Measurements from ENCODE around the gene MRTFB. TPM values are rescaled to one million over a fixed set of nuclear protein-coding genes. Genes with fewer than 3 reads are reported as not detected.
A peak's percentile ranks its signal among the peaks of the same experiment; 100 is the strongest.

Gene MRTFB
- total RNA-seq, 1 experiment from 2014 or later = 12.1 TPM

DNA sequence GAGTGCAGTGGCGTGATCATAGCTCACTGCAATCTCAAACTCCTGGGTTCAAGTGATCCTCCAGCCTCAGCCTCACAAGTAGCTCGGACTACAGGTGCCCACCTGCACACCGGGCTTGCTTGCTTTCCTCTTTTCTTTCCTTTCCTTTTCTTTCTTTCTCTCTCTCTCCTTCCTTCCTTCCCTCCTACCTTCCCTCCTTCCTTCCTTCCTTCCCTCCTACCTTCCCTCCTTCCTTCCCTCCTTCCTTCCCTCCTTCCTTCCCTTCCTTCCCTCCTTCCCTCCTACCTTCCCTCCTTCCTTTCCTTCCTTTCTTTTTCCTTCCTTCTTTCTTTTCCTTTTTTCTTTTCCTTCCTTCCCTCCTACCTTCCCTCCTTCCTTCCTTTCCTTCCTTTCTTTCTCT is 225.5 kb downstream of the MRTFB start:
- DNase-seq (ENCODE audit: low read depth in 1 of 2, low spot score in 2 of 2) = no peak
- Histone ChIP-seq H3K4me3 (no peak overlapping the region), H3K9me3 (replicated peaks) (no peaks in the 10 kb centered on the region), H3K27ac (no peak overlapping the region), H3K27me3 (replicated peaks) (no peaks in the 10 kb centered on the region), H3K36me3 (no peaks in the 10 kb centered on the region), H3K4me1 (replicated peaks) (peaks cover 10% of the 10 kb centered on the region)

DNA sequence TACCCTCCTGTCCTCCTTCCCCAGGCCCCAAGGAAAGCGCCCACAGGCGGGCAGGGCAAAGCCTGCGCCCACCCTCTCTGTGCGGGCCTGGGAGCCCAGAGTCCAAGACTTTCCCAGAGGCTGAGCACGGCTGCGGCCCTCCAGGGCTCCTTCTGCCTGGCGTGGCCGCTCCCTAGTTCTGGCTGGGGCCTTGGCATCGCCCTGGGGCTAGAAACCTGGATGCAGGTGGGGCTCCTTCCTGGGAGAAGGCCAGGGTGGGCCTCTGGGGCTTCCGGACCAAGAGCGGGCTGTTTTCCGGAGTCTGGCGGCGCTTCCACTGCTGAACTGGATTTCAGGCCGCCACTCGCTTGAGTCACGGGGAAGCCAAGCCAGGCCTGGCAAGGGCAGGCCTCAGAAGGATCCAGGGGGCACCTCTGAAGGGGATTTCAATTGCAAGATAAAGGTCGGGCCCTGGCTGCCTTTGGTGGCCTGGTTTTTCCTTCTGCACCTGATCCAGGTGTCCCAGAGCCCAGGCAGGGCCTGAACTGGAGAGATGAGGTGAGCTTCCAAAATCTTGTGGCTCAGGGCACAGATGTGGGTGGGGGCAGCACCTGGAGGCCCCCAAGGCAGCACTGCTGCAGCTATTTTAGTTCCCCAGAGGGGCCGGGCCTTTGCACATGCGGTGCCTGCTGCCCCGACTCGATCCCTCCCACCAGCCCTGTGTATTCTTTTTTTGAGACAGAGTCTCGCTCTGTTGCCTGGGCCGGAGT is 227.4 kb downstream of the MRTFB start:
- H3K36me3 ChIP-seq = peaks cover 11% of the 10 kb centered on the region
- H3K27me3 ChIP-seq (replicated peaks) = no peaks in the 10 kb centered on the region
- no peaks in the 10 kb centered on the region for H3K9me3 ChIP-seq (replicated peaks)
- H3K4me1 ChIP-seq (replicated peaks) = peaks cover 10% of the 10 kb centered on the region
- no peak for DNase-seq (ENCODE audit: low read depth in 1 of 2, low spot score in 2 of 2)
- no peak overlapping the region for H3K4me3 ChIP-seq
- no peak overlapping the region for H3K27ac ChIP-seq

DNA sequence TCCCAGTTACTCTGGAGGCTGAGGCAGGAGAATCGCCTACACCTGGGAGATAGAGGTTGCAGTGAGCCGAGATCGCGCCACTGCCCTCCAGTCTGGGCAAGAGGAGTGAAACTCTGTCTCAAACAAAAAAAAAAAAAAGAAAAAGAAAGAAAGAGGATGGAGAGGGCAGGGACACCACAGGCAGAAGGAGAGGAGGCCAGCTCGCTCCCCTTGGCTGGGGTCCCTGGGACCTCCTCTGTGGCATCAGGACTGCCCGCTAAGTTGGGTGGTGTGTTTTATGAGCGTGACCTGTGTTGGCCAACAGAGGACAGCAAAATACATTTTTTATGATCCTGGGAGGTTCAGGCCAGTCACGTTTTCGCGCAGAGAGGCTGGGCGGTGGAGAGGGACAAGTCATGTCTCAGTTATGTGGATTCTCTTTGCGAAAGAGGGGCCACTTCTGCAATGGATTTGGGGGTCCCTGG is 229.6 kb downstream of the MRTFB start:
- H3K27ac ChIP-seq = no peak overlapping the region

DNA sequence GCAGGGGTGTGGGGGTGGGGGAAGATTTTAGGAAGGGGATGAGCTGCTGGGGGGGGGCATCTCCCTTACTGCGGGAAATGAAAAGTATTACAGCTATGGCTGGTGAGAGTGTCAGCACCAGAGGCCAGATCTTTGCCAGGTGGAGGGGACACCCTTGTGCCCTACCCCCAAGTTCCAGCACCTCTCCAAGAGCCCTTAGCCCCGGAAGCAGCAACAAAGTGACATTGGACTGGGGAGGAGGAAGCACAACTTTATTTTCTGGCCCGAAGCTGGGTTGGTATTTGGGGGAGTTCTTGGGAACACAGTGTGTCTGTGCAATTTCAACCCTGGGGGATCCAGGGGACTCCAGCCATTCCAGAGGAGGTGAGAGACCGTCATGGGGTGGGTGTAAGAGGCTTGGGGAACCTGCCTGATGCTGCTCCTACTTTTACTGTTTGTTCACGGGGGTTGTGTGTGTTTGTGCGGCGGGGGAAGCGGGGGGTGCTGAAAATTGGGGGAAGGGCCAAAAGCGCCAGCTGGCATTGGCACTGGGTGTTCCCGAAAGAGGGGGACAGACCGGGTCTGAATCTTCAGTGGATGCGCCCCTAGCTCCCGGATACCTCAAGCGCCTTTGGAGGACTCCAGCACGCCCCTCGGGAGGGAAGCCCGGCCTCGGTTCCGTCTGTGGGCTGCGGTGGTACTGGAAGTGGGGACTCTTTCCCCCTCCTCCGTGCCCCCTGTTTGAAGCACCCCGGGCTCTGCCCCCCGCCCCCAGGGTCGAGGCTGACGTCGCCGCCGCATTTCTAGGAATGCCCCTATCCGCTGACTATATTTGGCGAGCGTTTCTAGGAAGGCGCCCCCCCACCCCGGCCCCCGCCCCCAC is 230.3 kb downstream of the MRTFB start:
- H3K27me3 ChIP-seq (replicated peaks) = no peaks in the 10 kb centered on the region
- H3K27ac ChIP-seq = peak overlapping the region; percentile 74
- no peaks in the 10 kb centered on the region for H3K9me3 ChIP-seq (replicated peaks)
- peak overlapping the region; percentile 45 for H3K4me3 ChIP-seq
- peaks cover 24% of the 10 kb centered on the region for H3K36me3 ChIP-seq
- peak in 1 of 2 experiments; percentile 61 for DNase-seq (ENCODE audit: low read depth in 1 of 2, low spot score in 2 of 2)
- H3K4me1 ChIP-seq (replicated peaks) = peaks cover 29% of the 10 kb centered on the region

More for the DNA sequence above, 229.6 kb downstream of the MRTFB start:
- peak; percentile 68 to 82 for DNase-seq (ENCODE audit: low read depth in 1 of 2, low spot score in 2 of 2)
- Histone ChIP-seq H3K36me3 (peaks cover 24% of the 10 kb centered on the region), H3K4me1 (replicated peaks) (peaks cover 26% of the 10 kb centered on the region), H3K27me3 (replicated peaks) (no peaks in the 10 kb centered on the region), H3K4me3 (no peak overlapping the region), H3K9me3 (replicated peaks) (no peaks in the 10 kb centered on the region)

DNA sequence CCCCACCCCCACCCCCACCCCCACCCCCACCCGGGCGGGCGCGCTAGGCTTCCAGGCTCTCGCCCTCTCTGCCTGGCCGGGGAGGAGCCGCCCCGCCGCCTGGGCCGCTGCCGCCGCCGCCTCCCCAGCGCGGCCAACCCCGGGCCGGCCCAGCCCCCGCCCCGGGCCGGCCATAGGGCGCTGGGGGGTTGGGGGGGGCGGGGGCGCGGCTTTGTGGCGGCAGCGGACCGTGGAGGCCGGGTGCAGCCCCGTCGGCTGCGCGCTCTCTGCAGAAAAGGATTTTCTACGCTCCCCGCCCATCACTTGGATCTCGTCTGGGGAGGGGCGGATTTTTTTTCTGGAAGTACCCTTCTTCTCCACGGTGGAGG is 230.9 kb downstream of the MRTFB start:
- peaks cover 34% of the 10 kb centered on the region for H3K4me1 ChIP-seq (replicated peaks)

DNA sequence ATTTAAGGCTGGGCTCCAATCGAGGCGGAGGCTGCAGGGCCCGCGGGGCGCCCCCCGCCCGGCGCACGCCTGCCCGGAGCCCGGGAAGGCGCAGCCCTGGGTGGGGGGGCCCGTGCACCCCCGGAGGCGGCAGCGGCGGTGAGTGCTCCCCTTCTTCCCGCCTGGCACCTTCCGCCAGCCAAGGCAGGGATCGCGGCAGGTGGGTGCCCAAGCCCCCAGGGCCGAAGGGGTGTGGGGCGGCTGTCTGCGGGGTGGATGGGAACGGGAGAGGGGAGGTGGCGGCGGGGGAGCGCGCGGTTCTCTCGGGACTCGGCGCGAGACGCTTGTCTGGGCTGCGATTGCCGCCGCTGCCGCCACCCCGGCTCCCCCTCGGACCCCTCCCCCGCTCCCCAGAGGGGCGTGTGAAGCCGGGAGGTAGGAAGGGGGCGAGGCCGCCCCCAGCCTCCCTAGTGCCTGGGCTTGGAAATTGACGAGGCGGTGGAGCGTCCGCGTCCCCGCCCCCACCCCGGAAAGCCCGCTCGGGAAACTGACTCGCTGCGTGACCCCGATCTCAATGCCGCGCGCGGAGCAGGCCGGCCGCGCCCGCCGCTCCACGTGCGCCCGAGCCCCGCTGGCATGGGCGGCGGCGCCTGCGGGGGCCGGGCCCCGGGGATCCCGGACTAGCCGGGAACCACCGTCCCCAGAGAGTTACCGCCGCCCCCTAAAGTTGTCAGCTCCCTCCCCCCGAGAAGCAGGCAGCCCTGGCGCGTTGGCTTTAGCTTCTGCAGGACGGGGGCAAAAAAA is 231.5 kb downstream of the MRTFB start:
- H3K36me3 ChIP-seq = peaks cover 30% of the 10 kb centered on the region
- no peaks in the 10 kb centered on the region for H3K27me3 ChIP-seq (replicated peaks)
- H3K4me3 ChIP-seq = peak overlapping the region; percentile 98
- peak overlapping the region; percentile 32 for H3K27ac ChIP-seq
- H3K9me3 ChIP-seq (replicated peaks) = no peaks in the 10 kb centered on the region
- H3K4me1 ChIP-seq (replicated peaks) = peaks cover 40% of the 10 kb centered on the region
- DNase-seq (ENCODE audit: low read depth in 1 of 2, low spot score in 2 of 2) = peak in 1 of 2 experiments; percentile 60

More for the DNA sequence above, 230.9 kb downstream of the MRTFB start:
- Histone ChIP-seq H3K4me3 (peak overlapping the region; percentile 98), H3K27ac (peak overlapping the region; percentile 32), H3K36me3 (peaks cover 24% of the 10 kb centered on the region), H3K9me3 (replicated peaks) (no peaks in the 10 kb centered on the region), H3K27me3 (replicated peaks) (no peaks in the 10 kb centered on the region)
- peak; percentile 69 to 79 for DNase-seq (ENCODE audit: low read depth in 1 of 2, low spot score in 2 of 2)

DNA sequence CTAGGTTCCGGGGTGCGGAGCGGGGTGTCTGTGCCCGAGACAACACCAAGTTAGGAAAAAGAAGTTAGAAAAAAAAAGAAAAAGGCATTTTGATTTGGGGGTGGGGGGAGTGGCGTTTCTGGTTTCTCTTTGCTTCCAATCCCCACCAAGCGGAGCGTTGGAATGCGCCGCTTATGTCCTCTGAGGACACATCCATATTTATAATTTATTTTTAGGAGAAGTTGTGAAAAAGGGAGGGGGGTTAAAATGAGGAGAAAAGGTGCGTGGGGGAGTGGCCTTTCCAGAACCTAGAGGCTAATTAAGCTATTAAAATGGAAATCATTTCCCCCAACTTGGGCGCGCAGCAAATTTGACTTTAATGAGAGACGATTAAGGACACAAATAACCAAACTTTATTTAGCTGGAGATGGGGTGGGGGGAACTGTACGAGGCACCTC is 232.1 kb downstream of the MRTFB start:
- DNase-seq (ENCODE audit: low read depth in 1 of 2, low spot score in 2 of 2) = peak in 1 of 2 experiments; percentile 40
- H3K27me3 ChIP-seq (replicated peaks) = no peaks in the 10 kb centered on the region
- H3K9me3 ChIP-seq (replicated peaks) = no peaks in the 10 kb centered on the region
- peaks cover 36% of the 10 kb centered on the region for H3K36me3 ChIP-seq
- H3K4me1 ChIP-seq (replicated peaks) = peaks cover 46% of the 10 kb centered on the region
- peak overlapping the region; percentile 98 for H3K4me3 ChIP-seq
- peak overlapping the region; percentile 32 for H3K27ac ChIP-seq

DNA sequence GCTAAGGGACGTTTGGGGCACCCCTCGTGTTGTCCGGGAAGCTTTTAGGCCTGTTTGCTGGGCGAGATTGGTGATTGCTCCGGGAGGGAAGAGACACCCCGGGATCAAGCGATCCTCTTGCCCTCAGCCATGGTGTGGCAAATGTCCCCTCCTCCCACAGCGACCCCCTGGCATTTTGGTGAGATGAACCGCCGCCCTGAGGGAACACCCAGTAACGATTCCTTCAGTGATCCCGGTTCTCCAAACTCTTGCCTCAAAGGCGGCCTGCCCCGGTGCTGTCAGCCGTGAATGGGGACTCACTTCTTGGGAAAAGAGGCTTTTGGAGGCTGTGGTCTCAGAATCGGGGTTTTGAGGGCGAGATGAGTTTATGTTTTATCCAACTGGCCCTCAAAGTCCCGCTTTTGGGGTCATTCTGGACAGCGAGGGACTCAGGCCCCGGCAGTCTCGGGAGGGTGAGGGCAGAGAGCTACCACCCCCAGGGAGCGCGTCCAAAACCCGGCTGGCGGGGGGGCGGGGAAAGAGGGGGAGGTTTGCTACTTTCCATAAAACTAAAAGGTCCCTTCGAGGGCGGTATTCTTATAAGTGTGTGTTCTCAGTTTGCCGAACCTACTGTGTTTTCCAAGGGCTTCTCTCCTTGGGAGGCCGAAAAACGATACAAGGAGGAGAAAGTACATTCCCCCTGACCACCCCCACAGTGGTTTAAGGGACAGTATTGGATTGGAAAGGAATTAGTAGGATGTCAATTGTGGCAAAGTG is 232.7 kb downstream of the MRTFB start:
- DNase-seq (ENCODE audit: low read depth in 1 of 2, low spot score in 2 of 2) = peak in 1 of 2 experiments; percentile 55
- peak overlapping the region; percentile 32 for H3K27ac ChIP-seq
- no peaks in the 10 kb centered on the region for H3K27me3 ChIP-seq (replicated peaks)

DNA sequence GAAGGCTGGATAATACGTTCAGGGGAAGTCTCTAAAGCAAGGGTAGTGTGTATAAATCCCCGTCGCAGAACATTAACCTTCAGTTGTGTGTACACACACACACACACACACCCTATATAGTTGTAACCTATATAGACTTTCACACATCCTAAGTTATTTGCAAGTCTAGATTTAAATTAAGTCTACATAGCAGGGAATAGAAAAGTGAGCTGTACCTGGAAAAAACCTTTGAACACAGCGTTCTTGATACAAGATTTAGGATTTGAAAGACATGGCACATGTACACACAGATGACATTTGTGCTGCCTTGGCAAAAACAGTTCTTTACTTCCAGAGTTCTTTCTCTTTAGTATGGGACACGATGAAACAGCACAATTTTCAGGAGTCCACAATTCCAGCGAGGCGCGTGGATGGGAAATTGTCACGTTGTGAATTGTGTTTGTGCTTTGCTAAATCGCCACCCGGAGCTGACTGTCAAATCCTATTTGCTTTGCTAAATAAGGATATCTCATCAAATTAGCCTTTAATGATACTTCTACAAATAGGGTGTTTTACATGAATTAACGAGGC is 233.9 kb downstream of the MRTFB start:
- H3K9me3 ChIP-seq (replicated peaks) = no peaks in the 10 kb centered on the region
- peaks cover 64% of the 10 kb centered on the region for H3K4me1 ChIP-seq (replicated peaks)
- DNase-seq (ENCODE audit: low read depth in 1 of 2, low spot score in 2 of 2) = no peak
- peaks cover 52% of the 10 kb centered on the region for H3K36me3 ChIP-seq
- H3K27ac ChIP-seq = no peak overlapping the region
- no peak overlapping the region; the same call in 1 of the 2 replicates for H3K4me3 ChIP-seq
- H3K27me3 ChIP-seq (replicated peaks) = no peaks in the 10 kb centered on the region

More for the DNA sequence above, 232.7 kb downstream of the MRTFB start:
- Histone ChIP-seq H3K36me3 (peaks cover 41% of the 10 kb centered on the region), H3K4me3 (peak overlapping the region; percentile 98), H3K4me1 (replicated peaks) (peaks cover 52% of the 10 kb centered on the region), H3K9me3 (replicated peaks) (no peaks in the 10 kb centered on the region)

DNA sequence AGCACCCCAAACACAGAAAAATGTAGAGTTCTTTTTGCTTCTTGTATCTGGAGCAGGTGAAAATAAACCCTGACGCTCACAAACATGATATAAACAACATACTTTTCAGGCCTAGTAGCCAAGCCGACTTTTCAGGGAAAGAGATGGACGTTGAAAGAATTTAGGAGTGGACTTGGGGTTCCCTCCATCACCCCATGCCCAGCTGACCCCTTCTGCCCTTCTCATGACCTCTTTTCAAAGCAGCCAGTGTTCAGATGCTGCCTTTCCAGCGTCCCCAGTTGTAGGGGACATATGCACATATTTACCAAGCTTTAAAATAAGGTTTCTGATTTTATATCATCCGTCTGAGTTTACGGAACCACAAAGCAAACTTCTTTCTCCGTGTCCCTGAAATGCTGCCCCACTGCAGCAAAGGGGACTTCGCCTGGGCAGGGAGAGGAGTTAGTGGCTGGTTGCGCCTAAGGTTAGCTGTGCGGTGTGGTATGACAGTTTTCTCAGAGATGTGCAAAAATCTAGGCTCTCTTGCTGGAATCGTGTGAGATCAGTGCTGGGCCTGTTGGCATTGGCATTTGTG is 235.5 kb downstream of the MRTFB start:
- H3K27ac ChIP-seq = no peak overlapping the region
- peaks cover 62% of the 10 kb centered on the region for H3K36me3 ChIP-seq
- no peaks in the 10 kb centered on the region for H3K27me3 ChIP-seq (replicated peaks)
- peaks cover 64% of the 10 kb centered on the region for H3K4me1 ChIP-seq (replicated peaks)
- H3K4me3 ChIP-seq = no peak overlapping the region
- DNase-seq (ENCODE audit: low read depth in 1 of 2, low spot score in 2 of 2) = no peak
- no peaks in the 10 kb centered on the region for H3K9me3 ChIP-seq (replicated peaks)

DNA sequence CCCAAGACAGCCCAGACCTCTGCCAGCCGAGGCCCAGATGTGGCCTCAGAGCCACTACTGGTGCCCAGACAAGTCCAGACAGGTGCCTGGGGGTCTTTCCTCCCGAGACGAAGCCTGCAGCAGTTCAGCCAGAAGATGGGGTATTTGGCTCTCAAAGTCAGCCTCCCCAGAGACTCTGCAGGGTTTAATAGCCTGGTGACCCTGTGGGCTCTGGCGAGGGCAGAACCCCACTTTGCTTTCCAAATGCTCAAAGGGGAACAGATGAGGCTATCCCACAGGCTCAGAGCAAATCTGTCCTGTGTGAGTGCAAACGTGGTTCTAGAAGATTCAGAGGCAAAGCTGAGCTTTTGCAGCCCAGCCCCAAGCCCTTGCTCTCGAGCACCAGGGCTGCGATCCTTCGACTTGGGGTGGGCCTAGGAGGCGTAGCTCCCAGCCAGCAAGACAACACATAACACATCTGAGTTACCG is 236.0 kb downstream of the MRTFB start:
- Histone ChIP-seq H3K27me3 (replicated peaks) (no peaks in the 10 kb centered on the region), H3K27ac (no peak overlapping the region), H3K36me3 (peaks cover 62% of the 10 kb centered on the region), H3K9me3 (replicated peaks) (no peaks in the 10 kb centered on the region), H3K4me1 (replicated peaks) (peaks cover 62% of the 10 kb centered on the region), H3K4me3 (no peak overlapping the region)
- no peak for DNase-seq (ENCODE audit: low read depth in 1 of 2, low spot score in 2 of 2)

Data from SJSA1 (cell line).